Activated CD8-positive, alpha-beta memory T cell treated with anti-CD3 and anti-CD28 coated beads, Interleukin-2, amount 10 ng/mL, durations not matched to agents 7 days and 5 days (primary cell): ENCODE results near the gene UBQLN4. TPM values are rescaled to one million over a fixed set of nuclear protein-coding genes. Genes with fewer than 3 reads are reported as not detected.

ENCODE experiments used
- ATAC-seq: fragments of 150-1000 bp; cut with Tn5 transposase; one replicate; pipeline ENCODE4 v1.10.0; 2021; ENCODE audit warnings: moderate library complexity
- CTCF ChIA-PET: fragments of 350-600 bp; sonication (Branson Sonifier 250); formaldehyde crosslinking; loops from one replicate; lab custom pipeline; 2021; ENCODE audit warnings: antibody characterized with exemption; lab: Charles Lee
- DNase-seq: peaks from one replicate; pipeline ENCODE4 v3.0.0-alpha.2; 2020
- H3K27ac Mint-ChIP-seq: one replicate; pipeline ENCODE4 v1.8.0; 2021; ENCODE audit warnings: mild to moderate bottlenecking, mixed read lengths
- H3K27me3 Mint-ChIP-seq: one replicate; pipeline ENCODE4 v1.8.0; 2021; ENCODE audit warnings: mixed read lengths
- H3K36me3 Mint-ChIP-seq: one replicate; pipeline ENCODE4 v1.8.0; 2021; ENCODE audit warnings: mild to moderate bottlenecking, mixed read lengths
- H3K4me1 Mint-ChIP-seq: one replicate; pipeline ENCODE4 v1.8.0; 2021; ENCODE audit warnings: mixed read lengths
- H3K4me3 Mint-ChIP-seq: one replicate; pipeline ENCODE4 v1.8.0; 2021; ENCODE audit warnings: mild to moderate bottlenecking, moderate library complexity, mixed read lengths
- H3K9me3 Mint-ChIP-seq: one replicate; pipeline ENCODE4 v1.8.0; 2022; ENCODE audit warnings: low read depth, mixed read lengths
- total RNA-seq, 2 experiments: library from RNA; stranded (reverse); gene quantifications; one replicate each; pipeline ENCODE4 v1.2.3, GENCODE V29; 2021

Gene UBQLN4
- total RNA-seq, 2 experiments from 2014 or later: 40.3 to 44.8 TPM

DNA sequence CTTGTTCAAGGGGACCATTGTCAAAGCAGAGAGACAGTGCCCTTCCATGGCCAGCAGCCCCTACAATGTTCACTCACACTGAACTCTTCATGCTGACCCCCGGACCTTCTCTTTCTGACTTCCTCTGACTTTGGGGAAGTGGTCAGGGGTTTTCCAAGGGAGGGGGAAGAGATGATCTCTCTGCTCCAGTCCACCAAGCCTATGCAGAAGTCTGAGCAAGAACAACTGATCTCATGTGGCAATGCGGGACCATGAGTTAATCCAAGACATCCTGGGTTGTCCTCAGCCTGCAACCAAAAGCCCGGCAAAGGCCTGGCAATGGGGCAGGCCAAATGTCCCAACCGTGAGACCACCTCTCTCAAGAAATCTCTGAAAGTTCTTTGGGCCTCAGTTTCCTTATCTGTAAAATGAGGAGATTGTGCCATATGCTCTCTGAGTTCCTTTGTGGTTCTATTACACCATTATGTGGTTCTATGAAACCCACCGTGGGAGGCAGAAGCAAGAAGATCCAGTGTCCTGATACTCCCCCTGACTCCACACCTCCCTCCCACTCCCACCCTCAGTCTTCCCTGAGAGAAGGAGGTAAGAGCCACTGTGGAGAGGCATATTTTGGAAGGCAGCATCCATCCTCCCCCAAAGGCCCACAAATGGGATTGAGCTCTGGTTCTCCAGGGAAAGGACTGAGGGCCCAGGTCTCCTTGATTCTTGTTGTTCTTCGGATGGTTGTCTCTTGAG, 63.4 kb downstream of the UBQLN4 start:
- Mint-ChIP-seq H3K4me3 (no peak overlapping the region), H3K36me3 (no peaks in the 10 kb centered on the region), H3K4me1 (peaks cover 26% of the 10 kb centered on the region), H3K9me3 (no peaks in the 10 kb centered on the region), H3K27me3 (no peaks in the 10 kb centered on the region), H3K27ac (peak overlapping the region; percentile 49)
- DNase-seq (no peak), ATAC-seq (no peak)
- CTCF ChIA-PET: interaction anchor here (0.5 to 6.1 kb wide), 38 partner anchors 10 to 740 kb away, joined by 3 to 119 read pairs (median 4); partner anchors contain the start of genes ARHGEF2, CLK2, KHDC4 and RXFP4

DNA sequence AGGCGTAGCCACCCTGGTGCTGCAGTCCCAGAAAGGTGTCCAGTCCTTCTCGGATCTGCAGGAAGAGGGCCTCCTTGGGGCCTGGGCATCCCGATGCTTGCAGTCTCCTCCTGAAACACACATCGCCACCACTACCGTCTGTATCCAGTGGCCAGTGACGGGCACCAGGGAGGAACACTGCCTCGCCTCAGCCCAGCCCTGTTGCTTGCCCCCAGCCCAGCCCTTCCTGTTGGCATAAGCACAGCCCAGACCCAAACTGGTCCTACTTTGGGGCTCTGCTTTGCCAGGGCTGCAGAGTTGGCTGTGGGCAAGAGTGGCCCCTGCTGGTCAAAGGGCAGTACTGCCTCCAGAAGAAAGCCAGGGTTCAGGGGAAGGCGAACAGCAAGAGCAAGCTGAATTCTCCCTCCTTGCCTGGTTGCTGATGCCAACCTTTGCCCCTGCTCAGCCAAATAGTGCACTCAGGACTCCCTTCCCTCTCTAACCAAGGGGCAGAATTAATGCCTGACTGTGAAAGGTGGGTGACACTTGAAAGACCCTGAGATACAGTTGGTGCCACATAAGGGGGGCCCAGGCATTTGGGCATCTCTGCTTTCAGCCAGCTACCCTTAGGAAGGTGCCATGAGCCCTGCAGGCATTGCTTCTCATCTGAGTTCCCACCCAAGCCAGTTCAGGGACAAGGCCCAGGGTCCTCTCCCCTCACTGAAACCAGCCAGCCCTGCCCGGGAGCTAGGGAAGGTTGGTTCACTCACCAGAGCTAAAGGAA, 64.2 kb downstream of the UBQLN4 start:
- no peaks in the 10 kb centered on the region for H3K9me3 Mint-ChIP-seq
- no peak overlapping the region for H3K4me3 Mint-ChIP-seq
- peak overlapping the region; percentile 66 for H3K27ac Mint-ChIP-seq
- peak; percentile 87 for DNase-seq
- H3K27me3 Mint-ChIP-seq: no peaks in the 10 kb centered on the region
- ATAC-seq: peak; percentile 94
- H3K4me1 Mint-ChIP-seq: peaks cover 26% of the 10 kb centered on the region
- no peaks in the 10 kb centered on the region for H3K36me3 Mint-ChIP-seq
- CTCF ChIA-PET: interaction anchor here (0.5 to 6.1 kb wide), 37 partner anchors 9 to 739 kb away, joined by 3 to 119 read pairs (median 4); partner anchors contain the start of genes ARHGEF2, CLK2, KHDC4 and RXFP4

Other genes starting within 250 kb of the UBQLN4 start
- 10 to 100 TPM; 71.0 to 91.9 TPM for gene GON4L, start 196.6 kb downstream of the UBQLN4 start, total RNA-seq
- gene SYT11, start 194.2 kb downstream of the UBQLN4 start, total RNA-seq: 10 to 100 TPM; 17.1 to 29.9 TPM
- gene RIT1, start 142.4 kb downstream of the UBQLN4 start, total RNA-seq: 10 to 100 TPM; 24.0 to 24.7 TPM
- gene KHDC4, start 119.4 kb downstream of the UBQLN4 start, total RNA-seq: 10 to 100 TPM; 80.2 to 99.4 TPM
- not detected for gene RXFP4, start 112.2 kb downstream of the UBQLN4 start, total RNA-seq
- 100 to 1,000 TPM; 159 to 161 TPM for gene ARHGEF2, start 75.3 kb downstream of the UBQLN4 start, total RNA-seq
- 100 to 1,000 TPM; 185 to 200 TPM for gene SSR2, start 32.8 kb downstream of the UBQLN4 start, total RNA-seq
- gene LAMTOR2, start 984 bp upstream of the UBQLN4 start, total RNA-seq: 10 to 100 TPM; 59.3 to 60.6 TPM
- gene RAB25, start 7.4 kb upstream of the UBQLN4 start, total RNA-seq: not detected
- under 1 TPM; 0.06 to 0.56 TPM for gene MEX3A, start 28.7 kb upstream of the UBQLN4 start, total RNA-seq
- gene LMNA, start 60.9 kb upstream of the UBQLN4 start, total RNA-seq: 10 to 100 TPM; 37.3 to 41.9 TPM
- gene SEMA4A, start 99.8 kb upstream of the UBQLN4 start, total RNA-seq: 10 to 100 TPM; 14.5 to 30.6 TPM
- 10 to 100 TPM; 41.4 to 48.4 TPM for gene SLC25A44, start 140.3 kb upstream of the UBQLN4 start, total RNA-seq
- 10 to 100 TPM; 62.8 to 72.5 TPM for gene PMF1, start 159.2 kb upstream of the UBQLN4 start, total RNA-seq
- 1 to 10 TPM in 1 of 2 experiments, under 1 TPM in 1; 0.93 to 1.0 TPM for gene BGLAP, start 188.4 kb upstream of the UBQLN4 start, total RNA-seq
- gene PAQR6, start 194.3 kb upstream of the UBQLN4 start, total RNA-seq: 1 to 10 TPM; 5.0 to 6.1 TPM
- gene SMG5, start 229.0 kb upstream of the UBQLN4 start, total RNA-seq: 100 to 1,000 TPM in 1 of 2 experiments, 10 to 100 TPM in 1; 89.4 to 103 TPM
- 10 to 100 TPM; 10.1 to 11.6 TPM for gene TMEM79, start 230.5 kb upstream of the UBQLN4 start, total RNA-seq
- 10 to 100 TPM; 24.7 to 28.9 TPM for gene GLMP, start 241.9 kb upstream of the UBQLN4 start, total RNA-seq
- gene VHLL, start 245.5 kb upstream of the UBQLN4 start, total RNA-seq: not detected